Breast epithelium (tissue), 3 donors: ENCODE data around the gene ARL14EPL.

Experiments used
- CTCF ChIP-seq, 3 donors: fragments of 450-650 bp; IDR thresholded peaks; one replicate each; pipeline ENCODE4 v1.5.1; 2016 to 2017; ENCODE audit warnings: antibody characterized with exemption in 3 of 3, mild to moderate bottlenecking in 3 of 3, moderate library complexity in 3 of 3
- POLR2A ChIP-seq: fragments of 450-650 bp; IDR thresholded peaks from one replicate; pipeline ENCODE4 v1.6.1; 2016; ENCODE audit warnings: antibody characterized with exemption, mild to moderate bottlenecking, moderate library complexity
- POLR2AphosphoS5 ChIP-seq, 3 donors: sonication (generic); formaldehyde crosslinking; IDR thresholded peaks; one replicate each; pipeline ENCODE4 v1.6.1; 2017; ENCODE audit warnings: antibody characterized with exemption in 3 of 3

GRCh38 chr5:116002116-116002906 is 30.0 kb upstream of the ARL14EPL start:
- TF ChIP-seq CTCF (IDR thresholded peaks at IDR 0.05) = no peak
- no peak for TF ChIP-seq POLR2A
- TF ChIP-seq POLR2AphosphoS5 (IDR thresholded peaks at IDR 0.05) = no peak
